ENCODE measurements around the gene RNF207. TPM values are rescaled to one million over a fixed set of nuclear protein-coding genes. Genes with fewer than 3 reads are reported as not detected.

Gene RNF207
- total RNA-seq, 3 donors from 2014 or later (not counting 1 experiment from before 2014, with no cell fraction given), result 2.1 to 5.5 (median 2.3) TPM

GRCh38 chr1:6239950-6240768 is 34.2 kb downstream of the RNF207 start:
- H3K4me3 Mint-ChIP-seq, result no peak overlapping the region
- 44% methylated on average over 17 of the region's 17 CpGs for WGBS (ENCODE audit: insufficient coverage)
- intact Hi-C loops (cut with micrococcal nuclease), result loop anchor here (5.0 kb wide), 1 partner anchor 133 kb away; no protein-coding TSS in a partner anchor

DNA sequence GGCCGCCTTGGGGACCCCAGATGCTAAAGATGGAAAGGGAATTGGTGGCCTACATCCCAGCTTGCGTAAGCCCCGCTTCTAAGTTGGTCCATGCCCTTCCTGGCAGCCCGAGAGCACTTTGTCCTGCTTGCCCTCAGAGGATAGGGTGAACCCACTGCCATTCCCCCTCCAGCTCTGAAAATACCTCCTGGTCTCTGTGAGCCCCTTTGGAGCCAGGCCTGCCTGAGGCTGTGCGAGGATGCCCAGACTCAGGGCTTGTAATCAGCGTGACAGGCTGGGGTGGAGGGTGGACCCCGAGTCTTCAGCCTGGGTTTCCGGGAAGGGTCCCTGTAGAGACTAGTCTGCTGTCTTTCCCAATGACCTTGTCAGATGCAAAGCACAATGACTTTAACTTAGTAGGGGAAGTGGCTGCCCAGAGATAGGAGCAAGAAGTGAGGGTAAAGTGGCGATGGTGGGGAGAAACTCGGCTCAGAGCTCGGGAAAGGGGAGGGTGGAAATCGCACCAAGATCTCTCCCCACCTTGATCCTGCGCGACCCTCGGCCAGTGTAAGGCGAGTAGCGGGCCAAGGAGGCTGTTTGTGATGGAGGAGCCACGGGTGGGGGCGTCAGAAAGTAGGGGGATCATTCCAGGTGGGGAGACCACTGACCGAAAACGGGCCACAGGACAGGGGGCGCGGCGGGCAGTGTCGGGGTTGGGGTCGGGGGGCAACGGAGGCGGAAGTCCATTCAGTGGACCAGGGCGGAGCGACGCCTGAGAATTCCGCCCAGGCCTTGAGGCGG is 35.4 kb downstream of the RNF207 start:
- Histone ChIP-seq H3K4me1 (ENCODE audit: control insufficient read depth, insufficient read depth, low read length) (peaks cover 12% of the 10 kb centered on the region), H3K27ac (ENCODE audit: low read length) (no peak overlapping the region), H3K36me3 (ENCODE audit: control insufficient read depth, insufficient read depth, low read length) (no peaks in the 10 kb centered on the region), H3K27me3 (ENCODE audit: control insufficient read depth, insufficient read depth, low read length) (peaks cover 43% of the 10 kb centered on the region), H3K9me3 (ENCODE audit: control insufficient read depth, insufficient read depth, low read length) (no peaks in the 10 kb centered on the region), H3K4me3 (ENCODE audit: low read length) (no peak overlapping the region)
- peaks cover 5 to 8% of the 10 kb centered on the region in 2 donors for H3K4me1 Mint-ChIP-seq
- no peak for TF ChIP-seq CTCF (IDR thresholded peaks at IDR 0.05)
- no peak overlapping the region for H3K4me3 Mint-ChIP-seq
- no peaks in the 10 kb centered on the region for H3K36me3 Mint-ChIP-seq
- WGBS (ENCODE audit: insufficient coverage), result 17% methylated on average over 33 of the region's 33 CpGs
- no peaks in the 10 kb centered on the region for H3K9me3 Mint-ChIP-seq
- DNase-seq (no peak), ATAC-seq (no peak)
- no peak overlapping the region for H3K27ac Mint-ChIP-seq
- intact Hi-C loops (cut with micrococcal nuclease), result loop anchor here (5.0 kb wide), 1 partner anchor 134 kb away; no protein-coding TSS in a partner anchor
- peaks cover 17 to 36% of the 10 kb centered on the region in 2 donors for H3K27me3 Mint-ChIP-seq (ENCODE audit: low read depth in 2 of 2)

More at GRCh38 chr1:6239950-6240768, 34.2 kb downstream of the RNF207 start:
- Histone ChIP-seq H3K27me3 (ENCODE audit: control insufficient read depth, insufficient read depth, low read length) (peaks cover 36% of the 10 kb centered on the region), H3K9me3 (ENCODE audit: control insufficient read depth, insufficient read depth, low read length) (no peaks in the 10 kb centered on the region), H3K27ac (ENCODE audit: low read length) (no peak overlapping the region), H3K36me3 (ENCODE audit: control insufficient read depth, insufficient read depth, low read length) (no peaks in the 10 kb centered on the region), H3K4me1 (ENCODE audit: control insufficient read depth, insufficient read depth, low read length) (peaks cover 6% of the 10 kb centered on the region), H3K4me3 (ENCODE audit: low read length) (no peak overlapping the region)
- ATAC-seq (no peak), DNase-seq (no peak)
- Mint-ChIP-seq H3K36me3 (no peaks in the 10 kb centered on the region), H3K27me3 (ENCODE audit: low read depth in 2 of 2) (peaks cover 17 to 36% of the 10 kb centered on the region in 2 donors), H3K27ac (no peak overlapping the region), H3K9me3 (no peaks in the 10 kb centered on the region), H3K4me1 (peaks cover 7 to 10% of the 10 kb centered on the region in 2 donors)
- no peak for TF ChIP-seq CTCF (IDR thresholded peaks at IDR 0.05)

DNA sequence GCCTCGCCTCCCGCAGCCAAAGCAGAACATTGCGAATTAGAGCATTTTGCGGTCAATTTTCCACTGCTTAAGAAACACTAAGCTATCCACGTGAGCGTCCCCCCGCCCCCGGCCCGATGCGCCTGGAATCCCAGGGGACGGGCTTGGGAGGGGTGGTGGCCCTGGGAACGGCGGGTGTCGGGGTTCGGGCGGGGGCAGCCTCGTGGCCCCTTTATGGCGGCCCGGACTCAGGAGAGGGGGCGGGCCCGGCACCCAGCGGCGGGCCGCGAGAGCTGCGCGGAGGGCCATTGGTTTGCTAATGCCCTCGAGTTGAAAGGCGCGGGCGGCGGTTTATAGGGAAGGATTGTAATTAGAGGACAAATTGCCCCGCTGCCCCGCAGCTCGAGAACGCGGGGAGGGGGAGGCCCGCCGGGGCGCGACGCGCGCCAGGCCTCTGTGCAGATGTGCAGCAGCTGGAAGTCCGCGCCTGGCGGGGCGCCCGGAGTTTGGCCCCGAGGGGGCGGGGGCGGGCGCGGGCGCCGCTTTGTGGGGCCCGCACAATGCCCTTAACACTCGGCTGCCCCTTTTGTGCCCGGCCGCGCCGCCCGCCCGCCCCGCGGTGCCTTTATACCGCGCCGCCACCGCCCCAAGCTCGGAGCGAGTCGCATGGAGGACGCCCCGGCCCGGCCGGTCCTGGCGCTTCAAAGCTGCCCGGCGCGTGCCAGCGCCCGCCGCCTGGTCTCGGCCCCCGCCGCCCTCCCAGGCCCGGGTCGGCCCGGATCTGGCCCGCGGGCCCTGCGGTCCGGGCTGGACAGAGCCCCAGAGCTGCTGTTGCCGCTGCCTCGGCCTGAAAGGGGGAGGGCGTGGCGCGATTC is 36.2 kb downstream of the RNF207 start:
- ATAC-seq (no peak), DNase-seq (no peak)
- intact Hi-C loops (cut with micrococcal nuclease), result loop anchor here (5.0 kb wide), 1 partner anchor 135 kb away; no protein-coding TSS in a partner anchor
- WGBS (ENCODE audit: insufficient coverage), result 2% methylated on average over 99 of the region's 99 CpGs
- Mint-ChIP-seq H3K9me3 (no peaks in the 10 kb centered on the region), H3K4me3 (no peak overlapping the region), H3K27me3 (ENCODE audit: low read depth in 2 of 2) (peaks cover 25 to 44% of the 10 kb centered on the region in 2 donors), H3K36me3 (no peaks in the 10 kb centered on the region), H3K4me1 (peaks cover 5 to 16% of the 10 kb centered on the region in 2 donors), H3K27ac (no peak overlapping the region)
- Histone ChIP-seq H3K27me3 (ENCODE audit: control insufficient read depth, insufficient read depth, low read length) (peaks cover 51% of the 10 kb centered on the region), H3K27ac (ENCODE audit: low read length) (no peak overlapping the region), H3K4me3 (ENCODE audit: low read length) (no peak overlapping the region), H3K36me3 (ENCODE audit: control insufficient read depth, insufficient read depth, low read length) (no peaks in the 10 kb centered on the region), H3K9me3 (ENCODE audit: control insufficient read depth, insufficient read depth, low read length) (no peaks in the 10 kb centered on the region), H3K4me1 (ENCODE audit: control insufficient read depth, insufficient read depth, low read length) (peaks cover 19% of the 10 kb centered on the region)
- TF ChIP-seq CTCF (IDR thresholded peaks at IDR 0.05), result no peak

Data from natural killer cell (primary cell).